DOHH2 (cell line): ENCODE results near the gene ADK.

Experiments
- CTCF ChIP-seq: fragments of 200-600 bp; sonication (generic); IDR thresholded peaks from one replicate; pipeline ENCODE4 v1.5.1; 2014; ENCODE audit warnings: antibody characterized with exemption, mild to moderate bottlenecking, low read depth, low read length; ENCODE audit not compliant: poor library complexity, severe bottlenecking
- EZH2phosphoT487 ChIP-seq: fragments of 200-600 bp; sonication (generic); IDR thresholded peaks from 2 replicates; pipeline ENCODE4 v1.6.1; 2017; ENCODE audit warnings: borderline replicate concordance, mild to moderate bottlenecking, antibody characterized with exemption, low read length, moderate library complexity, mixed read lengths

- TF ChIP-seq CTCF (no peak), EZH2phosphoT487 (no peak)
These were observed 184.5 kb downstream of the ADK start for GRCh38 chr10:74335501-74335900.
